BE2C (cell line): ENCODE results near the gene KSR1.

Experiments
- DNase-seq: peaks from one replicate; pipeline ENCODE4 v3.0.0-alpha.2; 2020
- H3K27me3 ChIP-seq: fragments of 250-450 bp; sonication (Bioruptor Pico); 2 replicates; pipeline ENCODE4 v1.5.1; 2020; ENCODE audit warnings: mild to moderate bottlenecking
- H3K36me3 ChIP-seq: fragments of 250-450 bp; sonication (Bioruptor Pico); 2 replicates; pipeline ENCODE4 v1.5.1; 2020; ENCODE audit warnings: mild to moderate bottlenecking
- H3K4me1 ChIP-seq: fragments of 250-450 bp; sonication (Bioruptor Pico); 2 replicates; pipeline ENCODE4 v1.5.1; 2020
- H3K4me3 ChIP-seq: 2 replicates; pipeline ENCODE4 v1.5.1; 2011; ENCODE audit warnings: low read depth, low read length
- H3K9me3 ChIP-seq: fragments of 250-450 bp; sonication (Bioruptor Pico); 2 replicates; pipeline ENCODE4 v1.5.1; 2020
- CTCF ChIP-seq: IDR thresholded peaks from 2 replicates; pipeline ENCODE4 v1.5.1; 2012; ENCODE audit warnings: mild to moderate bottlenecking, low read depth, low read length

Gene KSR1

GRCh38 chr17:27585153-27585681 lies 129.0 kb downstream of the KSR1 start:
- no peak overlapping the region for H3K4me3 ChIP-seq
- H3K9me3 ChIP-seq: no peaks in the 10 kb centered on the region
- TF ChIP-seq CTCF: no peak
- no peaks in the 10 kb centered on the region for H3K27me3 ChIP-seq
- DNase-seq: no peak
- no peaks in the 10 kb centered on the region for H3K36me3 ChIP-seq
- H3K4me1 ChIP-seq: peaks cover 15% of the 10 kb centered on the region

GRCh38 chr17:27585792-27586191 lies 129.5 kb downstream of the KSR1 start:
- Histone ChIP-seq H3K36me3 (no peaks in the 10 kb centered on the region), H3K9me3 (no peaks in the 10 kb centered on the region), H3K4me3 (no peak overlapping the region), H3K4me1 (peaks cover 15% of the 10 kb centered on the region), H3K27me3 (no peaks in the 10 kb centered on the region)
- DNase-seq: peak; percentile 34
- no peak for TF ChIP-seq CTCF

- Histone ChIP-seq H3K9me3 (no peaks in the 10 kb centered on the region), H3K4me3 (no peak overlapping the region), H3K36me3 (no peaks in the 10 kb centered on the region), H3K4me1 (peaks cover 15% of the 10 kb centered on the region), H3K27me3 (no peaks in the 10 kb centered on the region)
- TF ChIP-seq CTCF: no peak
- peak; percentile 63 for DNase-seq
These were observed 130.0 kb downstream of the KSR1 start for GRCh38 chr17:27586203-27586721.

- Histone ChIP-seq H3K4me1 (peaks cover 15% of the 10 kb centered on the region), H3K36me3 (no peaks in the 10 kb centered on the region), H3K4me3 (no peak overlapping the region), H3K9me3 (no peaks in the 10 kb centered on the region), H3K27me3 (no peaks in the 10 kb centered on the region)
- DNase-seq: no peak
- no peak for TF ChIP-seq CTCF
These were observed 132.1 kb downstream of the KSR1 start for GRCh38 chr17:27588354-27588753.

- DNase-seq: no peak
- Histone ChIP-seq H3K4me1 (peaks cover 8% of the 10 kb centered on the region), H3K27me3 (no peaks in the 10 kb centered on the region), H3K9me3 (no peaks in the 10 kb centered on the region), H3K36me3 (no peaks in the 10 kb centered on the region), H3K4me3 (no peak overlapping the region)
- no peak for TF ChIP-seq CTCF
These were observed 134.6 kb downstream of the KSR1 start for GRCh38 chr17:27590864-27591263.

- Histone ChIP-seq H3K9me3 (no peaks in the 10 kb centered on the region), H3K36me3 (no peaks in the 10 kb centered on the region), H3K4me1 (peaks cover 7% of the 10 kb centered on the region), H3K27me3 (no peaks in the 10 kb centered on the region), H3K4me3 (no peak overlapping the region)
- TF ChIP-seq CTCF: no peak
- no peak for DNase-seq
These were observed 135.7 kb downstream of the KSR1 start for GRCh38 chr17:27591986-27592385.
